MM.1S (cell line): Measurements from ENCODE around the gene KCNIP4.

Experiments
- EZH2 ChIP-seq: fragments of 300-600 bp; sonication (generic); optimal IDR thresholded peaks from 2 replicates; pipeline ENCODE3; 2017; ENCODE audit warnings: low read depth, mild to moderate bottlenecking, antibody characterized with exemption, low read length, mixed read lengths
- EZH2phosphoT487 ChIP-seq: fragments of 300-600 bp; sonication (generic); IDR thresholded peaks from 2 replicates; pipeline ENCODE4 v1.6.1; 2018; ENCODE audit warnings: antibody characterized with exemption, low read length
- TF ChIP-seq, protein P1 (sequence below): fragments of 300-600 bp; sonication (generic); IDR thresholded peaks from 2 replicates; pipeline ENCODE4 v1.5.1; 2016; ENCODE audit warnings: antibody characterized with exemption, low read length, mixed read lengths

DNA sequence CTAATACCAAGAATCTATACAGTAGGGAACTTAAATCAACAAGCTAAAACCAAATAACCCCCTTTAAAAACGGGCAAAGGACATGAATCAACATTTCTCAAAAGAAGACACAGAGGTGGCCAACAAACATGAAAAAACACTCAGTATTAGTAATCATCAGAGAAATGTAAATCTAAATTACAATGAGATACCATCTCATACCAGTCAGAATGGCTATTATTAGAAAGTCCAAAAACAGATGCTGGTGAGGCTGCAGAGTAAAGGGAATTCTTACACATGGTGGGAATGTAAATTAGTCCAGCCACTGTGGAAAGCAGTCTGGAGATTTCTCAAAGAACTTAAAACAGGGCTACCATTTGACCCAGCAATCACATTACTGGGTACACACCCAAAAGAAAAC, 1080.5 kb downstream of the KCNIP4 start:
- TF ChIP-seq, protein P1, sequence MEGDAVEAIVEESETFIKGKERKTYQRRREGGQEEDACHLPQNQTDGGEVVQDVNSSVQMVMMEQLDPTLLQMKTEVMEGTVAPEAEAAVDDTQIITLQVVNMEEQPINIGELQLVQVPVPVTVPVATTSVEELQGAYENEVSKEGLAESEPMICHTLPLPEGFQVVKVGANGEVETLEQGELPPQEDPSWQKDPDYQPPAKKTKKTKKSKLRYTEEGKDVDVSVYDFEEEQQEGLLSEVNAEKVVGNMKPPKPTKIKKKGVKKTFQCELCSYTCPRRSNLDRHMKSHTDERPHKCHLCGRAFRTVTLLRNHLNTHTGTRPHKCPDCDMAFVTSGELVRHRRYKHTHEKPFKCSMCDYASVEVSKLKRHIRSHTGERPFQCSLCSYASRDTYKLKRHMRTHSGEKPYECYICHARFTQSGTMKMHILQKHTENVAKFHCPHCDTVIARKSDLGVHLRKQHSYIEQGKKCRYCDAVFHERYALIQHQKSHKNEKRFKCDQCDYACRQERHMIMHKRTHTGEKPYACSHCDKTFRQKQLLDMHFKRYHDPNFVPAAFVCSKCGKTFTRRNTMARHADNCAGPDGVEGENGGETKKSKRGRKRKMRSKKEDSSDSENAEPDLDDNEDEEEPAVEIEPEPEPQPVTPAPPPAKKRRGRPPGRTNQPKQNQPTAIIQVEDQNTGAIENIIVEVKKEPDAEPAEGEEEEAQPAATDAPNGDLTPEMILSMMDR: no peak
- no peak for TF ChIP-seq EZH2
- TF ChIP-seq EZH2phosphoT487: no peak
